HG02970 (cell line): ENCODE results near the gene GDE1.
"Not testable (repeated sequence)": the region's sequence is repeated elsewhere in the genome, so short reads cannot be mapped to it uniquely, and the experiment has no call there.

Source experiments
- ATAC-seq: cut with Tn5 transposase; IDR thresholded peaks from one replicate; pipeline ENCODE4 v1.9.1; 2021; ENCODE audit warnings: mild to moderate bottlenecking, moderate library complexity, moderate number of reproducible peaks; ENCODE audit not compliant: unreplicated experiment, low FRiP score

Gene GDE1, protein sequence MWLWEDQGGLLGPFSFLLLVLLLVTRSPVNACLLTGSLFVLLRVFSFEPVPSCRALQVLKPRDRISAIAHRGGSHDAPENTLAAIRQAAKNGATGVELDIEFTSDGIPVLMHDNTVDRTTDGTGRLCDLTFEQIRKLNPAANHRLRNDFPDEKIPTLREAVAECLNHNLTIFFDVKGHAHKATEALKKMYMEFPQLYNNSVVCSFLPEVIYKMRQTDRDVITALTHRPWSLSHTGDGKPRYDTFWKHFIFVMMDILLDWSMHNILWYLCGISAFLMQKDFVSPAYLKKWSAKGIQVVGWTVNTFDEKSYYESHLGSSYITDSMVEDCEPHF

GRCh38 chr16:19521471-19522396 is at the start of gene GDE1:
Gene GDE1 (minus strand): TSS chr16:19522098. CDS start chr16:19521964, 134 bp downstream.
- peak; percentile 62 for ATAC-seq

- no peak for ATAC-seq
These were observed 45.7 kb upstream of the GDE1 start for GRCh38 chr16:19567560-19567959.

- no peak for ATAC-seq
These were observed 44.5 kb upstream of the GDE1 start for GRCh38 chr16:19566362-19566761.

- no peak for ATAC-seq
These were observed 41.5 kb upstream of the GDE1 start for GRCh38 chr16:19563377-19563776.

GRCh38 chr16:19560078-19560477 is 38.2 kb upstream of the GDE1 start:
- ATAC-seq: no peak

- ATAC-seq: no peak
These were observed 37.5 kb upstream of the GDE1 start for GRCh38 chr16:19559242-19559910.

- ATAC-seq: no peak
These were observed 34.3 kb upstream of the GDE1 start for GRCh38 chr16:19555938-19556771.

- peak; percentile 92 for ATAC-seq
These were observed 33.5 kb upstream of the GDE1 start, which contains the start of gene VPS35L for GRCh38 chr16:19555186-19555937. Gene VPS35L (plus strand): TSS chr16:19555703. CDS start chr16:19555730, 27 bp downstream.

DNA sequence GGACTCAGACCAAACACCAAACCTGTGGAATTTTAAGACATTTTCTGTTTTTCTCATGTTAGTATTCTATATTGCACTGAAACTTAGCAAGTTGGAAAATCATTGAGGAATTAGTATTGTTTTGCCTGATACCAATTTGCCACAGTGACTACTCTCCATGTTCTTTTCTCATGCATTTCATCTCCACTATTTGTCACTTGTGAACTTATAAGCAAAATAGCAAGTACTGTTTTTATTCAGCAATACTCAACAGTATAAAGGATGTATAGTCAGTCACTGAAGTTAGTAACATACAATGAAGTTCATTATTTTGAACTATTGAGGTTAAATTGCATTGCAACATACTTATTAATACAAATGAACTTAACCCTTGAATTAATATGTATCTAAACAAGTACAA is 27.8 kb upstream of the GDE1 start:
- no peak for ATAC-seq

DNA sequence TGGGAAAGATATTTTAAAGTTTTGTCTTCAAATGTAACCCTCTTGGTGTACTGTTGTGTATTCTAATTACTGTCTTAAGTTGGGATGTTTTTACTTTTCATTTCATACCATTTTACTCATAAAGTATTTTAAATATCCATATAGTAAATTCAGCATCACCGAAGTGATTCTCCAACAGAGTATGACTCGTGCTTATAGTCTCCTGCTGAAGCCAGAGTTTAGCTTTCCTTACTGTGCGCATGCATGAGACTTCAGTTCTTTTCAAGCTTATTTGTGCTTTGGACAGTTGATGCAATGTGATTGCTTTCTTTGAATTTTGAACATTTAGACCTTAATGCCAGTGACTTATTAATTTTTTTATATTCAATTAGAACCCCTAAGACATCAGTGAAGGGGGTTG is 26.2 kb upstream of the GDE1 start:
- ATAC-seq: no peak

DNA sequence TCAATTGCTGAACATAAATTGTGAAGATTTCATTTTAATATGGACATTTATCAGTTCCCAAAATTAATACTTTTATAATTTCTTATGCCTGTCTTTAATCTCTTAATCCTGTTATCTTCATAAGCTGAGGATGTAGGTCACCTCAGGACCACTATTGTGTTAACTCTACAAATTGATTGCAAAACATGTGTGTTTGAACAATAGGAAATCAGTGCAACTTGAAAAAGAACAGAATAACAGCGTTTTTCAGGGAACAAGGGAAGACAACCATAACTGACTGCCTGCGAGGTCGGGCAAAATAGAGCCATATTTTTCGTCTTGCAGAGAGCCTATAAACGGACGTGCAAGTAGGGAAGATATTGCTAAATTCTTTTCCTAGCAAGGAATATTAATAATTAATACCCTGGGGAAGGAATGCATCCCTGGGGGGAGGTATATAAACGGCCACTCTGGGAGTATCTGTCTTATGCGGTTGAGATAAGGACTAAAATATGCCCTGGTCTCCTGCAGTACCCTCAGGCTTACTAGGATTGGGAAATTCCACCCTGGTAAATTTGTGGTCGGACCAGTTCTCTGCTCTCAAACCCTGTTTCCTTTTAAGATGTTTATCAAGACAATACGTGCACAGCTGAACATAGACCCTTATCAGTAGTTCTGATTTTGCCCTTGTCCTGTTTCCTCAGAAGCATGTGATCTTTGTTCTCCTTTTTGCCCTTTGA is 21.5 kb upstream of the GDE1 start:
- ATAC-seq: not testable (repeated sequence)

DNA sequence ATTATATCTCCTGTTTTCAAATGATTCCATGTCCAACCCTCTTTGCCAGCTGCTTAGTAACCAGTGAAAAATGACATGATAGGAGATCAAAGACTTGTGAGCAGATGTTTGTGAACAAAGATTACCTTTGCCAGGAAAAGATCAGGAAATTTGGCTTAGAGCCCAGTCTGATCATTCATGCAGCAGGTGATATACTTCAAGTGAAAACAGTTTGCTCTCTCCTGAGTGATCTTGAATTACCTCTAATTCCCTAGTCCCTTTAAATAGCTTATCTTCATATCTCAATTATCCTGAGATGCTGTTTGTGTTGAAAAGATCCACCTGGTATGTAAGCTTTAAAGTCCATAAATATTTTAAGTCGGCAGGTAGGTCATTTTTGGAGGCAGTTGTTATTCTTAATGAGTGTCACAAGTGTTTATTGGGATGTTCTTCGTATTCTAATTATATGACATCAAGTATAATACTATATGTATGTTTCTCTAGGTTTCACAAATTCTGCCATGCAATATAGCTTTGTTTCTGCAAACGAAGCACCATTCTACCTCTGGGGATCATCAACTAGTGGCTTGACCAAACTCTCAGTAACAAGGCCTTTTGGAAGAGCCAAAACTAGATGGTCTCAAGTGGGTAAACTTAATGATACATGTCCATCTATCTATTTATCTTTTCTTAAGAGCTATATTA is 20.4 kb upstream of the GDE1 start:
- ATAC-seq: no peak

DNA sequence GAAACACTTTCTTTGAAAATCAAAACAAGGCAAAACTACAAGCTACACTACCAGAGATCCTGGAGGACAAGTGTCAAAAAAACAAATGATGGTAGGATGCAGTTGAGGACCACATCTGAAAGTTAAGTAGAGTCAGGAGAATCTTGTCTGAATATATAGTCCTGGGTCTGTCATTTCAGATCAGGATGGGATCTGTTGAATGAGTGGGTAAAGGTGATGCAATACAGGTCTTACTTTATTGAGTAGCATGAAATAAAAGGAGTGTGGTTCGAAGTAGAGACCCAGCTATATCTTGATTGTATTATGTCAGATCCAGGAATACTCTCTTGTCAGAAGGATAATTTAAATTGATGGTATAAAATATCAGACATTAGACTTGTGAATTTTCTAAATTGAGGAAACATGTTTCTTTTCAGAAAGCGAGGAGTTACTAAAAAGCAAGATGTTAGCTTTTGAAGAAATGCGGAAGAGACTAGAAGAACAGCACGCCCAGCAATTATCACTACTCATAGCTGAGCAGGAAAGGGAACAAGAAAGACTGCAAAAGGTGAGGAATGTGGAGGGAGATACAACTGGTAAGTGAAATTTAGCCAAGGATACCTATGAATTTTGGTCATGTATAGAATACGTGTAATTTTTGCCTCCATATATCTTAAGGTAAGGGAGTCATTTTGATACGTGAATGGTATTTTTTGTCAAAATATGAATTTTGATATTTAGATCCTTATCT is 18.5 kb upstream of the GDE1 start:
- ATAC-seq: no peak

DNA sequence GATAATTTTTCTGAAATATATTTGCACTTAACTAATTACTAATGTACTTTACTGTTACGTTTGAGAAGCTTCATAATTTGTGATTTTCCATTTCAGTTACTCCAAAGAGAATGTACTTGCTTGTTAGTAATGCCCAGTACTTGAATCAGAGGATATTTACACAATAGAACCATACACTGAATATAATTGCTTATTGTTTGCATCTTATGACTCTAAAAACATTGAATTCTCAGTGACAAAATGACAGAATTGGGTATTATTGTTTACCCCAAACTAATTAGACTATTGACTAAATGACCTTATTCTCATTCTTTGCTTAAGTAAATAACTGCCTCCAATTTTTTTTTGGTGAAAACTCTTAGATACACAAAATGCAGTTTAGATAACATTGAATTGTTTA is 10.7 kb upstream of the GDE1 start:
- ATAC-seq: no peak

DNA sequence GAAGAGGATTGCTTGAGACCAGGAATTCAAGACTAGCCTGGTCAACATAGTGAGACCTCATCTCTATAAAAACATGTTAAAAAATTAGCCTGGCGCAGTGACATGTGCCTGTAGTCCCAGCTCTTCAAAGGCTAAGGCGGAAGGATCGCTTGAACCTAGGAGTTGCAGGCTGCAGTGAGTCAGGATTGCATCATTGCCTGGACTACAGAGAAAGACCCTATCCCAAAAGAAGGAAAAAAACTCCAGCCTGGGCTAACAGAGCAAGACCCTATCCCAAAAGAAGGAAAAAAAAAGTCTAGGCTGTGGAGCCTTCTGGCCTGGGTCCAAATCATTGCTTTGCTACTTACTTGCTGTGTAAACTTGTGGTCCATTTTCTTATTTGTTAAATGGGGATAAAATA is 6.8 kb upstream of the GDE1 start:
- ATAC-seq: no peak

DNA sequence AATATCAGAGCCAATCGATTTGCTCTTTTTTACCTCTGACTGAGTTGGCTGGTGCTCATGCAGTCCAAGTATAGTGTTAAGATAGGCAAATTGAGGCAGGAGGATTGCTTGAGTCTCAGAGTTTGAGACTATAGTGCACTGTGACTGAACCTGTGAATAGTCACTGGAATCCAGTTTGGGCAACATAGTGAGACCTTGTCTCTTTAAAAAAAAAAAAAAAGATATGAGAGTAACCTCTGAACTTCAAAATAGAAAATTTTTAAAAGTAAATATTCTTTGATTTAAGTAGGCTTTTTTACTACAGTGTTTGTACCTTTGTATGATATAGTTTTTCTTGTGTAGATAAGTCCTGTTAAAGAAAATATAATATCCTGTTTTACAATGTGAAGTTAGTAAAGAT is 5.3 kb upstream of the GDE1 start:
- no peak for ATAC-seq

- ATAC-seq: no peak
These were observed 3.5 kb upstream of the GDE1 start for GRCh38 chr16:19525385-19525723.
